Embryonic facial prominence (tissue), 1 donor: Measurements from ENCODE around the gene IDH3G.

ENCODE experiments used
- DNase-seq: peaks from one replicate; pipeline ENCODE4 v3.0.0-alpha.2; 2016; ENCODE audit errors: extremely low spot score

Gene IDH3G

DNA sequence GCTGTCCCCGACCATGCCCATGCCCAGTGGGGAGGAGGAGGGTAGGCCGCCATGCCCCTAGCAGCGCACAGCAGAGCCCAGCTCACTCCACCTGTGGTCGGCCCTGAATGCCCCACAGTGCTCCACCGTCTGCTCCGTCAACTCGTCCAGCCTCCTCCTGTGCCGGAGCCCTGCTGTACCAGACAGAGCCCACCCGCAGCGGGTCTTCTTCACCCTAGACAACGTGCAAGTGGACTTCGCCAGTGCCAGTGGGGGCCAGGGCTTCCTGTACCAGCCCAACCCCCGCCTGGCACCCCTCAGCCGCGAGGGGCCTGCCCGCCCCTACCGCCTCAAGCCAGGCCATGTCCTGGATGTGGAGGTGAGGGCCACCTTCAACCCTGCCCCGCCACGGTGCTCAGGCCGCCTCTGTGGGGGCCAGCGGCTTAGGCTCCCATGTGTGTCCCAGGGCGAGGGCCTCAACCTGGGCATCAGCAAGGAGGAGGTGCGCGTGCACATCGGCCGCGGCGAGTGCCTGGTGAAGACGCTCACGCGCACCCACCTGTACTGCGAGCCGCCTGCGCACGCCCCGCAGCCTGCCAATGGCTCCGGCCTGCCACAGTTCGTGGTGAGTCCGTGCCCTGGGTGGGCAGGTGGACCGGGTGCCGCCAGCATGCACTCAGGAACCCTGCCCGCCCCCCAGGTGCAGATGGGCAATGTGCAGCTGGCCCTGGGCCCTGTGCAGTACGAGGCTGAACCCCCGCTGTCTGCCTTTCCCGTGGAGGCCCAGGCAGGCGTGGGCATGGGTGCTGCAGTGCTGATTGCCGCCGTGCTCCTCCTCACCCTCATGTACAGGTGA, 20.2 kb downstream of the IDH3G start:
- no peak for DNase-seq

DNA sequence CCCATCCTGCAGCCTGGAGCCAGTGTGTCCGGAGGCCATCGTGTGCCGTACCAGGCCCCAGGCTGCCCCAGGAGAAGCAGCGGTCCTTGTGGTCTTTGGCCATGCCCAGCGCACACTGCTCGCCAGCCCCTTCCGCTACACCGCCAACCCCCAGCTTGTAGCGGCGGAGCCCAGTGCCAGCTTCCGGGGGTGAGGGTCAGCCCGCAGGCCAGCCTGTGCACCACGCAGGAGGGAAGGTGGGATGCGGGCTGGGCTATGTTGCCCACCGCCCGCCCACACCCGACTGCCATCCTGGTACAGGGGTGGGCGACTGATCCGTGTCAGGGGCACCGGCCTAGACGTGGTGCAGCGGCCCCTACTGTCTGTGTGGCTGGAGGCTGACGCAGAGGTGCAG, 21.0 kb downstream of the IDH3G start:
- DNase-seq, result no peak

DNA sequence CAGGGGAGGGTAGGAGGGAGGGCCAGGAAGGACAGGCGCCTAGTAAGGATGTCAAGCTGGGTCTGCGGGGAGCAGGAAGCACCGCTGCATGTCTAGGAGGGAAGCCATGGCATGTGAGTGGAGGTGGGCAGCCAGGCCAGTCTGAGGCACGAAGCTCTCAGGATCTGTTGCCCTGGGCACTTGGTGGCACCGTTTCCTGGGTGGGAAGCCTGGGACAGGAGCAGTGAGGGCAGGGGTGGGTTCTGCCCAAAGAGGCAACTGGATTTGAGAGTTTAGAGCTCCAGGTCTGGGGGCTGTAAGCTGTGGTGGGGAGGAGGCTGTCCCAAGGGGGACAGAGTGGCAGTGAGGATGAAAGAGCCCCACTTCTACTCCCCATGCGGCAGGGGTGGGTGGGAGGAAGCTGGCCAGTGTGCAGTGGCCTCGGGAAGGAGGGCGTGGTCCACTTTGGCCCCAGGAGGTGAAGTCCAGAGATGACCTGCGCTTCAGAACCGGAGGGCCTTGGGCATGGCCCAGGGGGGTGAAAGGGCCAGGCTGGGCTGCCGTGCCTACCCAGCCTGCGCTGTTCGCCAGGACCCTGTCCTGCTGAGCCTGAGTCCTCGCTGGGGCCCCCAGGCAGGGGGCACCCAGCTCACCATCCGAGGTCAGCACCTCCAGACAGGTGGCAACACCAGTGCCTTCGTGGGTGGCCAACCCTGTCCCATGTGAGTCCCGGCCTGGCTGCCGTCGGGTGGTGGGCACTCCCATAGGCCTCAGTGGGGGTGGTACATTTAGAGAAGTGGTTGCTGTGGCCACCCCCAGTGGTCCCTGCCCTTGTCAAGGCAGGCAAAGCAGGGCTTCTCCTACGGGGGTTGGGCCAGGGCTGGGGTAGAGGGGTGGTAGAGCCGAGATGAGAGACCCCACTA, 21.6 kb downstream of the IDH3G start:
- DNase-seq, result no peak

DNA sequence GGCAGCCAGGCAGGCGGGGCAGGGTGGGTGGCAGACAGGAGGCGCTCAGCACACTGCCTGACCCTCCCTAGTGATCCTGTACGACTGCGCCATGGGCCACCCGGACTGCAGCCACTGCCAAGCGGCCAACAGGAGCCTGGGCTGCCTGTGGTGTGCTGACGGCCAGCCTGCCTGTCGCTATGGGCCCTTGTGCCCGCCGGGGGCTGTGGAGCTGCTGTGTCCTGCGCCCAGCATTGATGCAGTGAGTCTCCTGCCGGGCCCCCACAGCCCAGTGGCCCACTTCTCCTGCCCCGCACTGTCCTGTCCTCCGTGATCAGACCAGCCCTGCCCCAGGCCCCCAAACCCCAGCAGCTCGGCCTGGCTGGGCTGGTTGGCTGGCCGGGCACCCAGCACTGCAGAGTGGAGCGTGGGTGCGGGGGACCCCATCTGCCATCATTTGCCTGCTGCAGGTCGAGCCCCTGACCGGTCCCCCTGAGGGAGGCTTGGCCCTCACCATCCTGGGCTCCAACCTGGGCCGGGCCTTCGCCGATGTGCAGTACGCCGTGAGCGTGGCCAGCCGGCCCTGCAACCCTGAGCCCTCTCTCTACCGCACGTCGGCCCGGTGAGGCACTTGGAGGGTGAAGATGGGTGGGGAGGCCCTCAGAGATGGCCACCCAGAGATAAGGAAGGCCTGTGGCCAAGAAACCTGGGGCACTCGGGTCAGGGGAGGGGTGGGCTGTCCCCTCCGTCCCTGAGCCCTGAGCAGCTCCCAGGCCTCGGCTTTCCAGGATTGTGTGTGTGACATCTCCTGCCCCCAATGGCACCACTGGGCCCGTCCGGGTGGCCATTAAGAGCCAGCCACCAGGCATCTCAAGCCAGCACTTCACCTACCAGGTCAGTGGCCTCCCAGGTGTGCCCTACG, 22.5 kb downstream of the IDH3G start:
- no peak for DNase-seq

DNA sequence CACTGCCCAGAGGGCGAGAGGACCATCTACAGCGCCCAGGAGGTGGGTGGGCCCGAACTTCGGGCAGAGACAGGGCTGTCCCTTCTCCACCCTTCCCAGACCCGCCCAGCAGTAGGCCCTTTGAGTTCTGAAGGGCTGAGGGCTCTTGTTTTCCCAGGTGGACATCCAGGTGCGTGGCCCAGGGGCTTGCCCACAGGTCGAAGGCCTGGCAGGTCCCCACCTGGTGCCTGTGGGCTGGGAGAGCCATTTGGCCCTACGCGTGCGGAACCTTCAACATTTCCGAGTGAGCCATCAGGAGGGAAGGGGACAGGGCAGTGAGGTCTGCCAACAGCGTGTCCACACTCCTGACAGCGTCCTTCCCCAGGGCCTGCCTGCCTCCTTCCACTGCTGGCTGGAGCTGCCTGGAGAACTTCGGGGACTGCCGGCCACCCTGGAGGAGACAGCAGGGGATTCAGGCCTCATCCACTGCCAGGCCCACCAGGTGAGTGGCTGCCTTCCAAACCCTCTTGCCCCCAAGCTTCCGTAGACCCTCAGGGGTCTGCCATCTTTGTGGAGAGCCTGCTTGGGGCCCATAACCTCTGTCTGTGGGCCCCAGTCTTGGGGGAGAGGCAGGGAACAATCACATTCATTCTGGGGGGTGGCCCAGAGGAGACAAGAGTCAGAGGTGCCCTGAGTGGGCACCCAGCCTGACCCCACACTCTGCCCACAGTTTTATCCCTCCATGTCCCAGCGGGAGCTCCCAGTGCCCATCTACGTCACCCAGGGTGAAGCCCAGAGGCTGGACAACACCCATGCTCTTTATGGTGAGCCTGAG, 23.4 kb downstream of the IDH3G start:
- no peak for DNase-seq

DNA sequence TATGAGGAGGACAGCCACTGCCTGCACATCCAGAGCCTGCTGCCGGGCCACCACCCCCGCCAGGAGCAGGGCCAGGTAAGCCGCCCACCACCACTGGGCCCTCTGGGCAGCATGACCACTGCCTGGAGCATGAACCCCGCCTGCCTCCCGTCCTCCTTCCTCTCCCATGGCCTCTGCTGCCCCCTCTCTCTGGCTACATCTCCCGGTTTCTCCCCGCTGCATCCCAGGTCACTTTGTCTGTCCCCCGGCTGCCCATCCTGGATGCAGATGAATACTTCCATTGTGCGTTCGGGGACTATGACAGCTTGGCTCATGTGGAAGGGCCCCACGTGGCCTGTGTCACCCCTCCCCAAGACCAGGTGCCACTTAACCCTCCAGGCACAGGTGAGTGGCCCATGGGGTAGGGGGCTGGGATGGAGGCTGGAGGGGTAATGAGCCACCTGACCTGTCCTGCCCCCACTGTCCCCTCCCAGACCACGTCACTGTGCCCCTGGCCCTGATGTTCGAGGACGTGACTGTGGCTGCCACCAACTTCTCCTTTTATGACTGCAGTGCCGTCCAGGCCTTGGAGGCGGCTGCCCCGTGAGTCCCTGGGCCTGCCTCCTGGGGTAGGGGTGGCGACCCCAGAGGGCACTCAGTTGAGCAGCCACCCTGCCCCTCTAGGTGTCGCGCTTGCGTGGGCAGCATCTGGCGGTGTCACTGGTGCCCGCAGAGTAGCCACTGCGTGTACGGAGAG, 24.1 kb downstream of the IDH3G start:
- no peak for DNase-seq

DNA sequence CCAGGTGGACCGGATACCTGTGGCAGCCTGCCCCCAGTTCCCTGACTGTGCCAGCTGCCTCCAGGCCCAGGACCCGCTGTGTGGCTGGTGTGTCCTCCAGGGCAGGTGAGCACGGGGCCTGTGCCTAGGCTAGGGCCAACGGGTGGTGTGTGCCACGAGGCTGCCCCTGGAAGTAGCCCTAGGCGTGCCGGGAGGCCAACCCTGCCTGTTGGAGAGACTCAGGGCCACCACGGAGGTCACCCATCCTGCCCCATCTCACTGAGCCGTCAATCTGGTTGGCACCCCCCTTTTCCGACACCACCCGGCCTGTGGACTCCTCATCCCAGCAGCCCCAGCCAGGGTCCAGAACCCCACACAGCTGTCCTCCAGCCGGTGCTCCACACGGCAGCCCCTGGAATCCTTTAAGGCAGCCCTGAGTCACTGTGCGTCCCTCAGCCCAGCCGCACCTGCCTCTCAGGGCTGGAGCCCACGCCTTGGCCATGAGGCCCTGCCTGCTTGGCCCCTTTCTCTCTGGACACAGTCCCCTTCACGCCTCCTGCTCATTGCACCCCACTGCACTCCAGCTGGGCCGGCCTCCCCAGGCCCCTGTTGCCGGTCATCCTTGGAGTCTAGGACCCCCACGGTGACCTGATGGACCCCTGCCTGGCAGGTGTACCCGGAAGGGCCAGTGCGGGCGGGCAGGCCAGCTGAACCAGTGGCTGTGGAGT, 24.9 kb downstream of the IDH3G start:
- no peak for DNase-seq

DNA sequence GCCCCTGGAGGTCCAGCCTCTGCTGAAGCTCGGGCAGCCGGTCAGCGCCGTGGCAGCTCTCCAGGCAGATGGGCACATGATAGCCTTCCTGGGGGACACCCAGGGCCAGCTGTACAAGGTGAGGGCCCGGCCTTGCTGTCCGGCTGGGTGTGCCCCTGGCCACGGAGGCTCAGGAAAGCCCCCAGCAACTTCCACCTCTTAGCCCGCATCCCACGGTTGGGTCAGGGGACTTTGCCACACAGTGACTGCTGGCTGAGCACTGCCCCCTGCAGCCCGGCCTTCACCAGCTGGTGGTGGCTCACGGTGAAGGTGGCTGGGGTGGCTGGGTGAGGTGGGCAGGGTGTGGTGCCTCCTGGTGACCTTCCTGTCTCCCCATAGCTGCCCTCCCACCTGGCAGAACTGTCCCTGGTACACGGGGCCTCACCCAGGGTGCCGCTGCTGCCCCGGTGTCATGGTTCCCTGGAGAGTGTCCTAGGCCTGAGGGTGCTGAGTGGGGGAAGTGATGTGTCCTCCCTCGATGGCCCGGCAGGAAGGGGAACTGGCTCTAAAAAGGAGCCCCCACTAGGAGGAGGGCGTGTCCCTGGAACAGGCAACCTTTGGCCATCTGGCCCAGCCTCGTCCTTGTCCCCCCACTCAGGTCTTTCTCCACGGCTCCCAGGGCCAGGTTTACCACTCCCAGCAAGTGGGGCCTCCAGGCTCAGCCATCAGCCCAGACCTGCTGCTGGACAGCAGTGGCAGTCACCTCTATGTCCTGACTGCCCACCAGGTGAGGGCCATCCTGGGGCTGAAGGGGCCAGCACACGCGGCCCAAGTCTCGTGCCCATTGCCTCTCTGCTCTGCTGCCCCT, 25.6 kb downstream of the IDH3G start:
- DNase-seq, result no peak

DNA sequence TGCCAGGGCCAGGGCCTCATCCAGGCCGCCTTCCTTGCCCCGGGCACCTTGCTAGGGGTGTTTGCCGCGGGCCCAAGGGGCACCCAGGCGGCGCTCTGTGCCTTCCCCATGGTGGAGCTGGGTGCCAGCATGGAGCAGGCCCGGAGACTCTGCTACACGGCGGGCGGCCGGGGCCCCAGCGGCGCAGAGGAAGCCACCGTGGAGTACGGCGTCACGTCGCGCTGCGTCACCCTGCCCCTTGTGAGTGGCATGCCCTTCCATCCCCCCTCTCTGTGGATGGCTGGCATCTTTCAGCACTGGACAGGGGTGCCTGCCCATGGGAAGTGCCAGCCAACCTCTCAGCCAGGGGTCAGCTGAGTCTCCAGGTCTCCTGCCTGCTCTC, 26.5 kb downstream of the IDH3G start:
- DNase-seq, result no peak

DNA sequence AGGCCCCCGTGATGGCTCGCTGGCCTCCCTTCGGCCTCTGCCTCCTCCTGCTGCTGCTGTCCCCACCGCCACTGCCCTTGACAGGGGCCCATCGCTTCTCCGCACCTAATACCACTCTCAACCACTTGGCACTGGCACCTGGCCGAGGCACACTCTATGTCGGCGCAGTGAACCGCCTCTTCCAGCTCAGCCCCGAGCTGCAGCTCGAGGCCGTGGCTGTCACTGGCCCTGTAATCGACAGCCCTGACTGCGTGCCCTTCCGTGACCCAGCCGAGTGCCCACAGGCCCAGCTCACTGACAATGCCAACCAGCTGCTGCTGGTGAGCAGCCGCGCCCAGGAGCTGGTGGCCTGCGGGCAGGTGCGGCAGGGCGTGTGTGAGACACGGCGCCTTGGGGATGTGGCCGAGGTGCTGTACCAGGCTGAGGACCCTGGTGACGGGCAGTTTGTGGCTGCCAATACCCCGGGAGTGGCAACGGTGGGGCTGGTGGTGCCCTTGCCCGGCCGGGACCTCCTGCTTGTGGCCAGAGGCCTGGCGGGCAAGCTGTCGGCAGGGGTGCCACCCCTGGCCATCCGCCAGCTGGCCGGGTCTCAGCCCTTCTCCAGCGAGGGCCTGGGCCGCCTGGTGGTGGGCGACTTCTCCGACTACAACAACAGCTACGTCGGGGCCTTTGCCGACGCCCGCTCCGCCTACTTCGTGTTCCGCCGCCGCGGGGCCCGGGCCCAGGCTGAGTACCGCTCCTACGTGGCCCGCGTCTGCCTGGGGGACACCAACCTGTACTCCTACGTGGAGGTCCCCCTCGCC, 27.1 kb downstream of the IDH3G start:
- DNase-seq, result no peak

DNA sequence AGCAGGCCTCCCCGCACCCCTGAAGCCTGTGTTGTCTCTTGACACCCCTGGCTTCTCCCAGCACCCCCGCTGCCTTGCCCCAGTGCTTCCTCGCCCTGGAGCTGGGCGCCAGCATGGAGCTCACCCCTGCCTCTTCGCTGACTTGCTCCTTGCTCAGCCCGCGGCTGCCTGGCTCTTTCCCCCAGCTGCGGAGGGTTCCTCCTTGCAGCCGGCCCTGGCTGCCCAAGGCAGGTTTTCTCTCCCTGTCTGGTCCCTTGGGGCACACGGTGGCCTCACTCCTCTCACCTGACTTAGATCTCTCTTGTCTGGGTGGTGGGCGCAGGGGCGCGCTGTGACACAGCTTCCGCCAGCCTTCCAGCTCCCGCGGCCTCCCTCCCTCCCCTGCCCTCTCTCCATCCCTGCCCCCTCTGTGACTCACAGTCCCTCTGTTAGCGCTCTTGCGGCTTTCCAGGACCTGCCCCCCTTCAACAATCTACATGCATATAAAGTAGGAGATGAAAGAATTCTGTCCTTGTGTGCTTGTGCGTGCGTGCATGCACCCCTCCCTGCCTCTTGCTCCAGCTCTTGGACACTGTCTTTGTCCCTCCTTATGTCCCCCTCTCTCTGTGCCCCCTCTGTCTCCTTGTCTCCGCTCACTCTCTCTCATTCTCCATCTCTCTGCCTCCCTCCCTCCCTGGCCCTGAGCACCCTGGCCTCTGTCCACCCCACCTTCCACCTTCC, 27.9 kb downstream of the IDH3G start:
- peak; percentile 6 for DNase-seq

DNA sequence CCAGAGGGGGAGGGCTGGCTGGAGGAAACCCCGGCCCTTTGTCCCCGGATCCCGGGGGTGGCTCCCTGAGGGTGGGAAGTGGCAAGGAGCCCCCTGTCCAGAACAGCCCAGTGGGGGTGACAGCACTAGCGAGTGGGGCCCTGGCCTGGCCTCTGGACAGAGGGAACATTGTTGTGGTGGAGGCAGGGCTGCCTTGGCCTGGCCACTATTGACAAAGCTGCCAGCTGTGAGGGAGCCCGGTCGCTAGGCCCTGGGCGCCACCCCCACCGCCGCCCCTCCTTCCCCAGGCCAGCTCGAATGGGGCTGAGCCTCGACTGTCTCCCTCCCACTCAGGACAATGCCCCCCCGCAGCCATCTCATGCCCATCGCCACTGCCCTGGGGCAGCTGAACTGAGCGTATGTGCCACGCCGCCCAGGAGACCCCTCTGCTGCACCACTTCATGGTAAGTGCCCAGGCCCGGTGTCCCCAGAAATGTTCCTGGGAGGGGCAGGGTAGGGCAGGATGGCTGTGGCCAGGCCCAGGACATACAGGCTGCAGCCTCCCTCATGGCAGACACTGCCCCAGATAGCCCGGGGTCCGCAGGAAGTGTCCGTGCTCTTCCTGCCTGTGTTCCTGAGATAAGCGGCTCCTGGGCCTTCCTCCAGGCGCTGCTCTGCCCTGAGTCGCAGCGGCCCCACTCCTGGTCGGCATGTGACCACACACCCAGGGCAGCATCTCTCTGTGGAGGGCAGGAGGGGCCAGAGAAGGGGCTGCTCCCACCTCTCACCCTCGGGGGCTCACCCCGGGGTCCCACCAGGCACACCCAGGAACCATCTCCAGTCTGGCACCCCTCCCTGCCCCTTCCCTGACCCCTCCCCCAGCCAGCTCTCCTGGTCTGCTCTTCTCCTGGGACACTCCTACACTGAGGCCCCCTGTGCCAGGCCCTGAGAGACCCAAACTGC, 28.8 kb downstream of the IDH3G start:
- no peak for DNase-seq

DNA sequence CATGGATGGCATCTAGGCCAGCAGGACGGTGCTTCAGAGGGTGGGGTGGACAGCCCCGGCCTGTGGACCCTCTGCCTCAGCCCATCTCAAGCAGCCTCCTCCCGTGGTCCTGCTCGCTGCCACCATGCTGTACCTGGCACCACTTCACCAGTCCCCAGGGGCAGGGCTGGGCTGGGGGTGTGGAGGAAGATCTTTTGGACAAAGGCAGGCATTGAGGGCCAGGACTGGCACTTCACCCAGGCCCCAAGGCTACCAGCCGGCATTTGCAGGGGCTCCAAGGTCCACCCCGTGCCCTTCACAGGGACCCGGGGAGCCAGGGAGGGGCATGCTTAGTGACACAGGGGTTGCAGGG, 29.4 kb downstream of the IDH3G start:
- no peak for DNase-seq

DNA sequence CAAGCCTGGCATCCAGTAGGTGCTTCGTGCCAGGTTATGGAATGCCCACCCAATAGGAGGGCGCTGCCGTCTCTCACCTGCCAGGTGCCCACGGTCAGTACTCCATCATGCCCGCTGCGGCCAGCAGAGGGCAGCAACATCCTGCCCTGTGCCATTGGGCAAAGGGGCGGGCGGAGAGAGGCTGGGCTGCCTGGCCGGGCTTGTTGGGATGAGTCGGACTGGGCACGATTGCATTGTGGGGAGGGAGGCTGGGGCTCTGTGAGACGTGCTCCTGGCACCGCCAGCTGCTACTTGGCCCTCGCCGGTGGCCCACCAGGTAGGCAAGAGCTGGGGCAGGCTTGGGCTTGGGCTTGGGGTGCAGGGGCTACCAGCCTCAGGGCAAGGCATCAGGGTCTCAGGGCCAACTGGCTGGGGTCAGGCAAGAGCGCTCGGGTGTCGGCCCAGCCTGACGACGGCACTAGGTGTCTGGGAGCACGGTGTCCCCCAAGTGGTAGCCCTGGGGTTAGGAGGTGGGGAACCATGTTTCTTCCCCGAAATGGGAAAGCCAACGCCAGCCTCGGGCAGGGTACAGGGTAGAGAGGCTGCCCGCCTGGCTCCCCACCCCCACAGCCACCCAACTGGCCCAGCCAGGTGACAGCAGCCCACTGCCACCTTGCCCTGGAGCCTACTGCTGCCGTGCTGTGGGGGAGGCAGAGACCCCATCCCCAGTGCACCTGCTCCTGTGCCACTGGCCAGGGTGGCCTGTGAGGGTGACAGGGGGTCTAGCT, 30.0 kb downstream of the IDH3G start, which contains the start of gene PLXNB3:
Gene PLXNB3 (plus strand): TSS at position 261 of the 767 bp plus-strand sequence. CDS start 1,287 bp downstream, outside the sequence.
- peak; percentile 9 for DNase-seq

DNA sequence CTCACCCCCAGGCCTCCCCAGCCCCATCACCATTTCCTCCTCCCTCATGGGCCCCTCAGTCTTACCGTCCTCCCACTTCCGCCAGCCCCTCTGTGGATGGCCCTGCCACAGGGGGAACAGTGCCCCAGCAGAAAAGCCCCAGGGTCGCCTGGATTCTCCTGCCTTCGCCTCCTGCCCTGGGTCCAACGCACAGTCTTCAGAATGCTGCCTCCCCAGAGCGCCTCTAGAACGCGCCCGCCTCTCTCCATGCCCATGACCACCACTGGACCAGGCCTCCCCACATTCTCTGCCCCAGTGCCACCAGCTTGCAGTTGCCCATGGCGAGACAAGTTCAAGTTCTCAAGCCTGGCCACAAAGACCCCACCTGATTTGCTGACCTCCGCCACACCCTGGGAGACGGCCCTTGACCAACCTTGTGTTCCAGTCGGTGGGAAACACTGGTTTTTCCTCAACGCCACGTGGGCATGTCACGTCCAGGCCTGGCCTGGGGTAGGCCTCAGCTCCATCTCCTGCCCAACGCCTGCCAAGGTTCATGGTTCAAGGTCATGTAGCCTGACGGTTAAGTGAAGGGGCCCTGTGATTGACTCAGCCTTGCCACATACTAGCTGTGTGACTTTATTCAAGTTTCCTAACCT, 30.8 kb downstream of the IDH3G start:
- DNase-seq, result no peak
